ENCODE data around the gene ARF6. TPM values are rescaled to one million over a fixed set of nuclear protein-coding genes. Genes with fewer than 3 reads are reported as not detected.
A peak's percentile ranks its signal among the peaks of the same experiment; 100 is the strongest.

ARF6 gene
- total and polyA plus RNA-seq, 10 of the 15 experiments (the other 5 are each of a cell fraction or from before 2014, with no cell fraction given), result 46.8 to 128 (median 71.9) TPM

- TF ChIP-seq SKIL (IDR thresholded peaks at IDR 0.05; ENCODE audit: low read depth, poor library complexity, severe bottlenecking), result peak; percentile 57
- no peak for TF ChIP-seq POLR2AphosphoS2 (IDR thresholded peaks at IDR 0.05; ENCODE audit: low read depth, low read length)
- TF ChIP-seq JUNB (IDR thresholded peaks at IDR 0.05), result no peak
- no peak for TF ChIP-seq RUNX3 (IDR thresholded peaks at IDR 0.05; ENCODE audit: low read length)
- TF ChIP-seq PAX8 (IDR thresholded peaks at IDR 0.05), result 0 out of 2 replicates have a peak, but pooled peaks have one; percentile 50
- TF ChIP-seq FOXM1 (IDR thresholded peaks at IDR 0.05; ENCODE audit: low read depth, low read length), result peak; percentile 4; the same call in 1 of the 2 replicates
- no peak for TF ChIP-seq ASH2L (IDR thresholded peaks at IDR 0.05; ENCODE audit: borderline replicate concordance, low read depth)
- TF ChIP-seq IRF3 (IDR thresholded peaks at IDR 0.05), result no peak
- no peak for TF ChIP-seq SIX5 (IDR thresholded peaks at IDR 0.05; ENCODE audit: low read depth, low read length, severe bottlenecking)
- TF ChIP-seq NFYA (IDR thresholded peaks at IDR 0.05; ENCODE audit: borderline replicate concordance, low read depth, low read length), result no peak
- TF ChIP-seq POLR2AphosphoS5 (IDR thresholded peaks at IDR 0.05; ENCODE audit: low read length), result peak; percentile 68
- TF ChIP-seq POLR2A (IDR thresholded peaks at IDR 0.05; ENCODE audit: low read depth, low read length), result peak; percentile 63
- no peak for TF ChIP-seq NFIC (IDR thresholded peaks at IDR 0.05; ENCODE audit: low read depth, low read length)
- TF ChIP-seq SRF (IDR thresholded peaks at IDR 0.05; ENCODE audit: low read depth in 2 of 2, low read length in 2 of 2), result peak in 1 of 2 experiments; percentile 89; a peak in 2 of 4 replicates
- no peak for TF ChIP-seq TAF1 (IDR thresholded peaks at IDR 0.05; ENCODE audit: borderline replicate concordance, low read depth, low read length)
- 0 out of 2 replicates have a peak, but pooled peaks have one; percentile 18 for TF ChIP-seq HDGF (IDR thresholded peaks at IDR 0.05)
- peak; percentile 66; the same call in 1 of the 2 replicates for TF ChIP-seq SMAD5 (IDR thresholded peaks at IDR 0.05; ENCODE audit: low read depth)
- no peak for TF ChIP-seq SREBF2 (IDR thresholded peaks at IDR 0.05; ENCODE audit: low read length)
- no peak for TF ChIP-seq TCF3 (IDR thresholded peaks at IDR 0.05; ENCODE audit: borderline replicate concordance, insufficient read depth, low read depth, low read length)
- TF ChIP-seq KAT2A (conservative IDR thresholded peaks at IDR 0.05; ENCODE audit: control insufficient read depth, low read depth, low read length), result no peak
- TF ChIP-seq SMAD1 (IDR thresholded peaks at IDR 0.05; ENCODE audit: low read depth, partially characterized antibody), result peak; percentile 35
- no peak; the same call in 1 of the 2 replicates for TF ChIP-seq CREB1 (IDR thresholded peaks at IDR 0.05; ENCODE audit: low read depth)
- TF ChIP-seq USF1 (IDR thresholded peaks at IDR 0.05; ENCODE audit: borderline replicate concordance, extremely low read length, insufficient read depth, low read depth, low read length), result no peak
Measured at GRCh38 chr14:49861699-49862088, 31.2 kb upstream of the ARF6 start (continued).
